ENCODE measurements around the gene SYT1. TPM values are rescaled to one million over a fixed set of nuclear protein-coding genes. Genes with fewer than 3 reads are reported as not detected.

SYT1 gene
- total RNA-seq, 1 donor from 2014 or later = 174 TPM

GRCh38 chr12:79454338-79454843 is 589.8 kb downstream of the SYT1 start:
- no peak for FAIRE-seq
- DNase-seq (ENCODE audit: low spot score in 2 of 2) = no peak

GRCh38 chr12:79455286-79455685 is 590.7 kb downstream of the SYT1 start:
- DNase-seq (ENCODE audit: low spot score in 2 of 2) (no peak), FAIRE-seq (no peak)

GRCh38 chr12:79482323-79482722 is 617.7 kb downstream of the SYT1 start:
- DNase-seq (ENCODE audit: low spot score in 2 of 2) (no peak), FAIRE-seq (no peak)

- no peak for DNase-seq (ENCODE audit: low spot score in 2 of 2)
- no peak for FAIRE-seq
Measured at GRCh38 chr12:79482921-79483320, 618.3 kb downstream of the SYT1 start.

GRCh38 chr12:79486154-79486553 is 621.6 kb downstream of the SYT1 start:
- no peak for FAIRE-seq
- no peak for DNase-seq (ENCODE audit: low spot score in 2 of 2)

- DNase-seq (ENCODE audit: low spot score in 2 of 2) = no peak
- no peak for FAIRE-seq
Measured at GRCh38 chr12:79487386-79488110, 623.0 kb downstream of the SYT1 start.

Small RNAs within 50 kb of the gene (small RNA-seq; reads per million reads assigned to genes)
- gene MIR1252 = 0.71 reads per million, percentile 54 among the genes with 10 or more reads in this experiment

Measured in frontal cortex (tissue), 4 donors.